Trophoblast cell (in vitro differentiated cells and primary cell): ENCODE data around the gene PCGF1.

Experiments
- DNase-seq, 2 donors: peaks; one replicate each; pipeline ENCODE4 v3.0.0-alpha.2; 2016
- H2AFZ ChIP-seq: 2 replicates; pipeline ENCODE4 v1.6.1; 2013; ENCODE audit warnings: low read length, moderate library complexity, mild to moderate bottlenecking; ENCODE audit not compliant: insufficient read depth, poor library complexity
- H2AK5ac ChIP-seq: 2 replicates; pipeline ENCODE4 v1.6.1; 2013; ENCODE audit warnings: mild to moderate bottlenecking, low read length
- H2BK120ac ChIP-seq: 2 replicates; pipeline ENCODE4 v1.6.1; 2013; ENCODE audit warnings: low read length, mild to moderate bottlenecking, moderate library complexity; ENCODE audit not compliant: insufficient read depth, poor library complexity
- H2BK12ac ChIP-seq: 2 replicates; pipeline ENCODE4 v1.6.1; 2013; ENCODE audit warnings: mild to moderate bottlenecking, low read length, moderate library complexity
- H2BK5ac ChIP-seq: 2 replicates; pipeline ENCODE4 v1.6.1; 2013; ENCODE audit warnings: low read length, low read depth, moderate library complexity, mild to moderate bottlenecking; ENCODE audit not compliant: poor library complexity
- H3K14ac ChIP-seq: 2 replicates; pipeline ENCODE4 v1.6.1; 2013; ENCODE audit warnings: mild to moderate bottlenecking, low read length
- H3K18ac ChIP-seq: 2 replicates; pipeline ENCODE4 v1.6.1; 2013; ENCODE audit warnings: mild to moderate bottlenecking, low read length
- H3K23ac ChIP-seq: 2 replicates; pipeline ENCODE4 v1.6.1; 2013; ENCODE audit warnings: low read length
- H3K27ac ChIP-seq: 2 replicates; pipeline ENCODE4 v1.5.1; 2013; ENCODE audit warnings: low read depth, mild to moderate bottlenecking, inconsistent platforms, low read length, moderate library complexity
- H3K27me3 ChIP-seq: 2 replicates; pipeline ENCODE4 v1.6.1; 2013; ENCODE audit warnings: inconsistent platforms, mild to moderate bottlenecking, low read length, moderate library complexity; ENCODE audit not compliant: insufficient read depth
- H3K36me3 ChIP-seq, 2 experiments: 1 replicate in 1 of 2; 2 replicates in 1 of 2; pipeline ENCODE4 v1.6.1; 2013; ENCODE audit warnings: low read length in 2 of 2, mild to moderate bottlenecking in 2 of 2, moderate library complexity in 1 of 2; ENCODE audit not compliant: insufficient read depth in 2 of 2, control insufficient read depth in 1 of 2
- H3K4ac ChIP-seq: 2 replicates; pipeline ENCODE4 v1.6.1; 2013; ENCODE audit warnings: low read depth, mild to moderate bottlenecking, low read length, moderate library complexity
- H3K4me1 ChIP-seq, 2 experiments: 1 replicate in 1 of 2; 2 replicates in 1 of 2; pipeline ENCODE4 v1.6.1; 2013; ENCODE audit warnings: low read length in 2 of 2, mild to moderate bottlenecking in 2 of 2, moderate library complexity in 1 of 2; ENCODE audit not compliant: insufficient read depth in 2 of 2, control insufficient read depth in 1 of 2
- H3K4me2 ChIP-seq: 2 replicates; pipeline ENCODE4 v1.6.1; 2013; ENCODE audit warnings: inconsistent platforms, mild to moderate bottlenecking, low read length, moderate library complexity
- H3K4me3 ChIP-seq: 2 replicates; pipeline ENCODE4 v1.5.1; 2013; ENCODE audit warnings: mild to moderate bottlenecking, low read depth, low read length, inconsistent platforms
- H3K79me1 ChIP-seq: one replicate; pipeline ENCODE4 v1.6.1; 2013; ENCODE audit warnings: low read length
- H3K79me2 ChIP-seq: 2 replicates; pipeline ENCODE4 v1.6.1; 2013; ENCODE audit warnings: low read length, mild to moderate bottlenecking; ENCODE audit not compliant: control insufficient read depth, insufficient read depth, poor library complexity
- H3K9ac ChIP-seq: 2 replicates; pipeline ENCODE4 v1.6.1; 2013; ENCODE audit warnings: mild to moderate bottlenecking, low read length
- H3K9me3 ChIP-seq: 2 replicates; pipeline ENCODE4 v1.6.1; 2013; ENCODE audit warnings: low read depth, mild to moderate bottlenecking, control low read depth, inconsistent platforms, low read length; ENCODE audit not compliant: insufficient read depth
- H4K12ac ChIP-seq: 2 replicates; pipeline ENCODE4 v1.6.1; 2013; ENCODE audit warnings: low read depth, mild to moderate bottlenecking, low read length, moderate library complexity
- H4K8ac ChIP-seq: 2 replicates; pipeline ENCODE4 v1.6.1; 2013; ENCODE audit warnings: low read depth, mild to moderate bottlenecking, low read length, moderate library complexity
- H4K91ac ChIP-seq: one replicate; pipeline ENCODE4 v1.6.1; 2013; ENCODE audit warnings: low read depth, mild to moderate bottlenecking, low read length, moderate library complexity
- WGBS: extraction: QIAGEN DNeasy Blood & Tissue Kit; methylation state at CpG from one replicate; pipeline ENCODE4 v1.1.7; 2013; ENCODE audit warnings: missing lambda C conversion rate; ENCODE audit not compliant: insufficient read length, insufficient coverage; ENCODE audit errors: extremely low coverage; 5-methylcytosine and 5-hydroxymethylcytosine counted together

Gene PCGF1

GRCh38 chr2:74535440-74535965 lies 28.0 kb upstream of the PCGF1 start:
- no peaks in the 10 kb centered on the region for H3K27me3 ChIP-seq
- no peak for DNase-seq
- no peak overlapping the region for H3K4me2 ChIP-seq
- WGBS = no CpG with 5 or more reads among the region's 10 CpGs
- H3K79me2 ChIP-seq = no peaks in the 10 kb centered on the region
- no peak overlapping the region for H2AFZ ChIP-seq
- H2BK120ac ChIP-seq = no peak overlapping the region
- H3K23ac ChIP-seq = no peak overlapping the region
- H3K9me3 ChIP-seq = no peaks in the 10 kb centered on the region
- H3K27ac ChIP-seq = no peak overlapping the region
- H3K14ac ChIP-seq = no peak overlapping the region
- no peak overlapping the region for H4K12ac ChIP-seq
- no peak overlapping the region for H3K4ac ChIP-seq
- no peak overlapping the region for H3K4me3 ChIP-seq
- H3K18ac ChIP-seq = no peak overlapping the region
- H2BK12ac ChIP-seq = no peak overlapping the region
- no peak overlapping the region for H2BK5ac ChIP-seq
- H2AK5ac ChIP-seq = no peak overlapping the region
- H3K79me1 ChIP-seq = no peaks in the 10 kb centered on the region
- peaks cover 5% of the 10 kb centered on the region in 2 experiments for H3K4me1 ChIP-seq
- peaks cover 12 to 18% of the 10 kb centered on the region in 2 experiments for H3K36me3 ChIP-seq
- no peak overlapping the region for H4K91ac ChIP-seq
- no peak overlapping the region for H3K9ac ChIP-seq
- H4K8ac ChIP-seq = no peak overlapping the region

GRCh38 chr2:74534411-74534810 lies 26.9 kb upstream of the PCGF1 start:
- WGBS = no CpG with 5 or more reads among the region's 12 CpGs
- H2BK5ac ChIP-seq = no peak overlapping the region
- peaks cover 5% of the 10 kb centered on the region for H3K79me2 ChIP-seq
- no peak overlapping the region for H2AFZ ChIP-seq
- no peak overlapping the region for H2AK5ac ChIP-seq
- no peak overlapping the region for H4K12ac ChIP-seq
- H4K91ac ChIP-seq = no peak overlapping the region
- no peak overlapping the region for H3K18ac ChIP-seq
- no peaks in the 10 kb centered on the region for H3K9me3 ChIP-seq
- no peak overlapping the region for H2BK12ac ChIP-seq
- peaks cover 7% of the 10 kb centered on the region for H3K79me1 ChIP-seq
- H3K4me1 ChIP-seq = peaks cover 6% of the 10 kb centered on the region in 2 experiments
- no peak overlapping the region for H3K14ac ChIP-seq
- peaks cover 12 to 18% of the 10 kb centered on the region in 2 experiments for H3K36me3 ChIP-seq
- H3K23ac ChIP-seq = no peak overlapping the region
- no peak overlapping the region for H3K4me2 ChIP-seq
- no peak overlapping the region for H3K4ac ChIP-seq
- H3K27me3 ChIP-seq = no peaks in the 10 kb centered on the region
- H3K4me3 ChIP-seq = no peak overlapping the region
- no peak overlapping the region for H3K27ac ChIP-seq
- no peak overlapping the region for H4K8ac ChIP-seq
- no peak overlapping the region for H2BK120ac ChIP-seq
- no peak overlapping the region for H3K9ac ChIP-seq
- DNase-seq = no peak

- Histone ChIP-seq H4K8ac (no peak overlapping the region), H3K18ac (no peak overlapping the region), H3K4ac (no peak overlapping the region), H2AK5ac (no peak overlapping the region), H3K14ac (no peak overlapping the region), H3K4me2 (no peak overlapping the region), H4K12ac (no peak overlapping the region), H3K9me3 (no peaks in the 10 kb centered on the region), H3K36me3 (peaks cover 12 to 18% of the 10 kb centered on the region in 2 experiments), H3K4me3 (no peak overlapping the region), H3K27ac (no peak overlapping the region), H2AFZ (no peak overlapping the region), H3K4me1 (peaks cover 9% of the 10 kb centered on the region in 2 experiments), H3K27me3 (no peaks in the 10 kb centered on the region), H4K91ac (no peak overlapping the region), H2BK12ac (no peak overlapping the region), H3K9ac (no peak overlapping the region), H2BK120ac (no peak overlapping the region), H3K23ac (no peak overlapping the region), H2BK5ac (no peak overlapping the region), H3K79me1 (peaks cover 11% of the 10 kb centered on the region), H3K79me2 (peaks cover 11% of the 10 kb centered on the region)
- no CpG with 5 or more reads among the region's 4 CpGs for WGBS
- DNase-seq = no peak
Observed at GRCh38 chr2:74533464-74533863, 26.0 kb upstream of the PCGF1 start.

GRCh38 chr2:74532222-74532621 lies 24.7 kb upstream of the PCGF1 start:
- Histone ChIP-seq H4K8ac (no peak overlapping the region), H3K23ac (no peak overlapping the region), H3K4me3 (no peak overlapping the region), H4K91ac (no peak overlapping the region), H3K9ac (no peak overlapping the region), H2BK12ac (no peak overlapping the region), H3K9me3 (no peaks in the 10 kb centered on the region), H3K4me2 (no peak overlapping the region), H3K4me1 (peaks cover 9 to 13% of the 10 kb centered on the region in 2 experiments), H3K36me3 (peaks cover 20 to 27% of the 10 kb centered on the region in 2 experiments), H3K14ac (no peak overlapping the region), H4K12ac (no peak overlapping the region), H3K27ac (no peak overlapping the region), H2BK5ac (no peak overlapping the region), H3K4ac (no peak overlapping the region), H2BK120ac (no peak overlapping the region), H2AFZ (no peak overlapping the region), H3K79me2 (peaks cover 13% of the 10 kb centered on the region), H3K27me3 (no peaks in the 10 kb centered on the region), H3K18ac (no peak overlapping the region), H3K79me1 (peaks cover 11% of the 10 kb centered on the region), H2AK5ac (no peak overlapping the region)
- DNase-seq = peak in 1 of 2 donors; percentile 55
